ENCODE results near the gene SSTR3.

- no peak for TF ChIP-seq CTCF (IDR thresholded peaks at IDR 0.05; ENCODE audit: low read depth, low read length)
- no peak for TF ChIP-seq EZH2phosphoT487 (IDR thresholded peaks at IDR 0.05; ENCODE audit: low read depth)
These were observed 8.8 kb downstream of the SSTR3 start for GRCh38 chr22:37203354-37204044.

All from OCI-LY3 (cell line).